ENCODE data around the gene PAK4.
A peak's percentile ranks its signal among the peaks of the same experiment; 100 is the strongest.
"Not testable (repeated sequence)": the region's sequence is repeated elsewhere in the genome, so short reads cannot be mapped to it uniquely, and the experiment has no call there.

Gene PAK4

DNA sequence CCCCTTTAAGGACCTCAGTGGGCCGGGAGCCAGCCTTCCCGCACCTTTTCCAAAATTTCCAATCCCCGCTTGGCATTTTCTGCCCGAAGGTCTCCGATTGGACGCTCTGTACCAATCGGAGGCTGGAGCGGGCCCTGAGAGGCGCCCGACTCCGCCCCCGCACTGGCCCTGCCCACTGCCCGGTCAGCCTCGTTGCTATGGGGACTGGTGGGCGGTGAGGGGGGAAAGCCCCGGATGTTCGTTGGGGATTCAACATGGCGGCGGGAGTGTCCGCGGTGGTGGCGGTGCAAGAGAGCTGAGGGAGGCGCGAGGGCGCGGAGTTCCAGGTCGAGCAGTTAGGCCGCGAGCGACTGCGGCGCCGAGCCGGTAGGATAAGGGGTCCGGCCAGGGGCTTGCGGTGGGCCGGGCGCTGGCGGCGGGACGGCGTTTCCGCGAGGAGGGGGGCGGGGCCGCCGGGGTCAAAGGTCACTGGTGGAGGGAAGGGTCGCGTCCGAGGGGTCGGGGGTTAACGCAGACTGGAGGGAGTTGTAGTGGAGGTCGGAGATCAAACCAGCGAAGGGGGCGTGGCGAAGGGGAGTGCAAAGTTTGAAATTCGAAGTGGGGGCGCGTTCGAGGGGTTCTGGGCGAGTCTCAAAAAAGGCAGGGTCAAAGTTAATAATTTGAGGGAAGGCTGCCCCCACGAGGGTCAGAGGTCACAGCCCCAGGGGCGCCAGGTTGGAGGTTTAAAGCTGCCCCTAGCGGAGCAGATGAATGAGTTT lies at the start of gene PAK4:
TSS of gene PAK4 (plus strand) at position 233 of the 758 bp plus-strand sequence. CDS start 43,768 bp downstream, outside the sequence.
- DNase-seq: peak; percentile 97

DNA sequence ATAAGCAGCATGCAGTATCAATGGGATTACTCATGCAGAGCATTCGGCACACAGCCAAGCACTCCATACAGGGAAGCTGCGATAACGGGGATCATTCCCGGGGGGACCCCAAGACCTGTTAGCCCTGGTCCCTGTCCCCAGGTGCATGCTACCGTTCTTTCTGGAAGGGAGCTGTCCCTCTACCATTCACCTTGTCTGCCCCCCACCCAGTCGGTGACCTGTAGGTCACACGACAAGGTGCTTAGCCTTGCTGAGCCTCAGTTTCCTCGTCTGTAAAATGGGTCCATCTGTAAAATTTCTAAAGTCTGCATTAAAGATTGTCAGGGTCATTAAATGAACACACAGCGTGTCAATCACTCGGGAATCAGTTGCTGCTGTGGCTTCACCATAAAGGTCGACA lies 48.3 kb upstream of the PAK4 start:
- DNase-seq: no peak

DNA sequence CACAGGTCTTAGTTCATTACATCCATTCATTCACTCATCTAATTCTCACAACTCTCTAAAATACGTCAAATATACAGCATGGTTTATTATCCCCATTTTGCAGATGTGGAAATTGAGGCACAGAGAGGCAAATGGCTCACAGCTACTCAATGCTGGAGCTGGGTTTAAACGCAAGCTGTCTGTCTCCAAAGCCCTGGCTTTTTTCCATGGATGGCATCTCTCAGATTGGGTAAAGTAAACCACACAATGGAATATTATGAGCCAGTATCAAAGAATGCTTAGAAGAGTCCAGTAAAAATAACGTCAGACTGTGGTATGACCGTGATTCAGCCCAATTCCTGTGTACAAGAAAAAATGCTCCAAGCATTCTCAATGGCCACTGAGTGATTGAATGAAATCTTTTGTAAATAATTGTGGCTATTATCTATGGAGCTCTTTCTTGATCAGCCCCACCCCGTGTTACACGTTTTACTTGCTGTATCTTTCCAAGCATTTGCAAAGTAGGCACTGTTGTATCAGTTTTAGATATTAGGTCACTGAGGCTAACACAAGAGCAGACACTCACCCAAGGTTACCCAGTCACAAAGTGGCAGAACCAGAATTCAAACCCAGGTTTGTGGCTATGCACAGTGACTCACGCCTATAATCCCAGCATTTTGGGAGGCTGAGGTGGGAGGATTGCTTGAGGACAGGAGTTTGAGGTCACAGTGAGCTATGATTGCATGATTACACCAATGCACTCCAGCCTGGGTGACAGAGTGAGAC lies 47.0 kb upstream of the PAK4 start:
- no peak for DNase-seq

DNA sequence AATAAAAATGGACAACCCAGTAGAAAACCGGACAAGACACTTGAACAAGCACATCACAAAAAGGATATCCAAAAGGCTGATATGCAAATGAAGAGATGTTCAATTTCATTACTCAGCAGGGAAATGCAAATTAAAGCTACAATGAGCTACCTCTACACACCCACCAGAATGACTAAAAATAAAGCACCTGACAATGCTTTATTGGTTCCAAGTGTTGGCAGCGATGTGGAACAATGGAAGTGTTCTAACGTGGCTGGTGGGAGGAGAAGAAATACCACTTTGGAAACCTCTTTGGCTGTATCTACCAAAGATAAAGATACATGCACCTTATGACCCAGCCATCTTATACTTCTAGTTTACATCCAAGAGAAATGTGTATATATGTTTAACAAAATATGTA lies 45.2 kb upstream of the PAK4 start:
- DNase-seq: no peak

DNA sequence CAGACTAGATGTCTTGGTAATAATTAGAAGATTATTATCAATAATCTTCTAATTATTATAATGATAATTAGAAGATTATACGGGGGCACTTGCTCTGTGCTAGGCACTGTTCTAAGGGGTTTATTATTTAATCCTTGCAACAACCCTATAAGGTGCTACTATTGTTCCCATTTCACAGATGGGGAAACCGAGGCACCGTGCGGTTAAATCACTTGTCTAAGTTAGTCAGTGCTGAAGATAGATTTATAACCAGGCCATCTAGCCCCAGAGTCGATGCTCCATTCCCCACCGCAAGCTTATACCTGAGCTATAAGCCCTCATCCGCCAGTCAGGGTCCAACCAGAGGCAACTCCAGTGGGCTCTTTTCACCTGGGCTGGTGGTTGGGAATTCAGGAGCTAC lies 43.4 kb upstream of the PAK4 start:
- no peak for DNase-seq

DNA sequence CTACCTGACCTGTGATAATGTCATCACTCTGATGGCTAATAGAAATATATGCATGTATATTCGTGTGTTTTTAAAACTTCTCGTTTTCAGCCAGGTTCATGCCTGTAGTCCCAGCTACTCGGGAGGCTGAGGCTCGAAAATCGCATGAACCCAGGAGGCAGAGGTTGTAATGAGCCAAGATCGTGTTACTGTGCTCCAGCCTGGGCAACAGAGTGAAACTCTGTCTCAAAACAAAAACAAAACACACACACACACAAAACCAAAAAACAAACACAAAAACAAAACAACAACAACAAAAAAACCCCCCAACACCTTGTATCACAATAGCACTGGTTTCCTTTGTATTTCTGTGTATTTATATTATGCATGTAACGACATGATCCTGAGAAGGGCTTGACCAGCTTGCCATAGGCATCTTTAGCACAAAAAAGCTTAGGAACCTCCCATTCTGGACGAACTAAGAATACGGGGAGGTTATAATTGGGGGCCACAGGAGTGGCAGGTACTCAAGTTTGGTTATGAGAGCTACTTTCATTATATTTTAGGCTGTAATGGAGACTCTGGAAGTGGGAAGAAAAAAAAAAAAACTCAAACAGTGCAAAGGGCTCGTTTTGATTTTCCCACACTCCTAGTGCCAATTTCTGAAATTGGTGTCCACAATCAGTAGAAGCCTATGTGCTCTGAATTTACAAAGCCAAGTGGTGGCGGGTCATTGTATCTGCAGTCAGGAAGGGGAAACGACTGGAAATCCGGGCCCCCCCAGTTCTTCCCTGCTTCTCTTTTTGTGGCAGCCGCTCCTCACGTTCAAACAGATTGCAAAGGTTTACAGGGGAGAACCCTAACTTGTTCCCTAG lies 42.6 kb upstream of the PAK4 start:
- DNase-seq: no peak

DNA sequence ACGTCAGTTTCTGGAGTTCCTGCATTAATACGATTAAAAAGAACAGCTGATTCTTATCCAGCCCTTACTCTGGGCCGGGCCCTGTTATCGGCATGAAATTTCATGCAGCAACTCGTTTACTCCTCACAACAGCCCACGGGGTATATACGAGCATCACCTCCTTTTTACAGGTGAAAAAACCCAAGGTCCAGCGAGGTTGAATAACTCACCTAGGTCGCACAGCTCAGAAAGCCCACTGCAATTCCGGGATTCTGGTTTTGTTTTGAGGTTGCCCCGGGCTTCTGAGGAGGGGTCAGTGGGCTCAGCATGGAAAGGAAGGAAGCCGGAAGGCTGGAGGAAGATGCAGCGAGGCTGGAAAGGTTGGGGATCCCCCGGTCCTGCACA lies 42.0 kb upstream of the PAK4 start:
- no peak for DNase-seq

DNA sequence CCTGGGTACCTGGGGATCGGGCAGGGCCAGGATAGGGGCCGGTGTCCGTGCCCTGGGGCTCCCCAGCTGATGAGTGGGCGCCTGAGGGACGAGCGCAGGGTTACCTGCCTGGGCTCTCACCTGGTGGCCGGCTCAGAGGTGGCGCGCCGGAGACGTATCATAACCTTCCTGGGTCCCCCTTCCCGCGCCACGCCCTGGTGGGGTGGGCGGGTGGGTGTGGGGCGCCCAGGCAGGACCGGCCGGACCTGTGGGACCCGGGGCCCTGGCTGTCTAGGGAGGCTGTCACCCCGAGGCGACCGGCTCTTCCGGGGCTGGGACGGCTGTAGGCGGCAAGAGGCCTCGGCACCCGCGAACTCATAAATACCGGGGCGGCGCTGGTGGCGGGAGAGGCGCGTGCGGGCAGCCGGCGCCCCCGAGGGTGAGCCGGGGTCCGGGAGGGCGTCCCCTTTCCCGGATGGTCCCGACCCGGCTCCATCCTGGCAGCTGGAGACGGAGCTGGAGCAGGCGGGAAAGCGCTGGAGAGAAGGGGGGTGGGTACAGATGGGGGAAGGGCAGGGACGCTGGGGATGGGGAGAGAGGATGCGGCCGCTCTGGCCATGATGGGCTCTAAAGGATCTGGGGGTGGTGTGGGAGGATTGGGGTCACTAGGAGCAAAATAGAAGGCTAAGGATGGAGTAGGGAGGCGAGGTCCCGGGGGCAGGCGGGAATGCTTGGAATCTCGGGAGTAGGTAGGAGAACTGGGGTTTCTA lies 41.4 kb upstream of the PAK4 start, which contains the start of gene ACP7:
TSS of gene ACP7 (plus strand) at position 386 of the 749 bp plus-strand sequence. CDS start 902 bp downstream, outside the sequence.
- no peak for DNase-seq

DNA sequence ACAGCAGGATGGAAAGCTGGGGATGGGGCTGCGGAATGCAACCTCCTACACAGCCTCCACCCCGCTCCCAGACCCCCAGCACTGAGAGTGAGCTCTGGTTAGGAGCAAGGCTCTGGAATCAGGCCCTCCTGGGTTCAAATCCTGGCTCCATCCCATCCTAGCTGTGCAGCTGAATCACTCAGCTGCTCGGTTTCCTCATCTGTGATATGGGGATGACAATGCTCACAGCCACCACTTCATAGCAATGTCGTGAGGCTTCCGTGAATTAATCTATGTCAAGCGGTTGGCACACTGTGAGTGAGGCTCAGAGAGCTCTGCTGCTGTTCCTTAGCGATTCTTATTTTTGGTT lies 40.9 kb upstream of the PAK4 start:
- DNase-seq: no peak

DNA sequence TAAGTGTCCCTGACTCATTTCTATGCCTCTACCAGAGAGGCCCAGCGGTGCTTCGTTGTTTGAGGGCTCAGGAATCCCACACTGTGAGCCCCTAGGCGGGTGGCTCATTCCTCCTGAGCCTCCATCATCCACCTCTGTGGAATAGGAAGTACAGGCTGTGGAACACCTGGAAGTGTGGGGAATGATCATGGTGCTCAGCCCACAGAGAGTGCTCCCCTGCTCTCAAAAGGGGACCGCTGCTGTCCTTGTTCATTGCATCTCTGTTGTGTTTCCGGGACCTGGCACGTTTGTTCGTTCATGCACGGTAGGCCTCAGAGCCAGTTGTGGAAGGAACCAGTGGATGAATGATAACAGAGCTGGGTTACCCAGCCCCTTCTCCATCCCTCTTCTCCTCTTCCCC lies 40.2 kb upstream of the PAK4 start:
- no peak for DNase-seq

DNA sequence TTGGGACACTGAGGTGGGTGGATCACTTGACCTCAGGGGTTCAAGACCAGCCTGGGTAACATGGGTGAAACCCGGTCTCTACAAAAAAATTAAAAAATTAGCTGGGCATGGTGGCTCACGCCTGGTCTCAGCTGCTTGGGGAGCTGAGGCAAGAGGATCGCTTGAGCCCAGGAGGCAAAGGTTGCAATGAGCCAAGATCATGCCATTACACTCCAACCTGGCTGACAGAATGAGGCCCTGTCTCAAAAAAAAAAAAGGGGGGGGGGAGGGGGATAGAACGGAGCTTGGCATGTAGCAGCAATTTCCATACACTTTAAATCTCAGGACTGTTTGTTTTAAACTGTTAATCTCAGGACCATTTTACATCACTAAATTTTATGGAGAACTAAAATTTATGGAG lies 39.2 kb upstream of the PAK4 start:
- DNase-seq: no peak

DNA sequence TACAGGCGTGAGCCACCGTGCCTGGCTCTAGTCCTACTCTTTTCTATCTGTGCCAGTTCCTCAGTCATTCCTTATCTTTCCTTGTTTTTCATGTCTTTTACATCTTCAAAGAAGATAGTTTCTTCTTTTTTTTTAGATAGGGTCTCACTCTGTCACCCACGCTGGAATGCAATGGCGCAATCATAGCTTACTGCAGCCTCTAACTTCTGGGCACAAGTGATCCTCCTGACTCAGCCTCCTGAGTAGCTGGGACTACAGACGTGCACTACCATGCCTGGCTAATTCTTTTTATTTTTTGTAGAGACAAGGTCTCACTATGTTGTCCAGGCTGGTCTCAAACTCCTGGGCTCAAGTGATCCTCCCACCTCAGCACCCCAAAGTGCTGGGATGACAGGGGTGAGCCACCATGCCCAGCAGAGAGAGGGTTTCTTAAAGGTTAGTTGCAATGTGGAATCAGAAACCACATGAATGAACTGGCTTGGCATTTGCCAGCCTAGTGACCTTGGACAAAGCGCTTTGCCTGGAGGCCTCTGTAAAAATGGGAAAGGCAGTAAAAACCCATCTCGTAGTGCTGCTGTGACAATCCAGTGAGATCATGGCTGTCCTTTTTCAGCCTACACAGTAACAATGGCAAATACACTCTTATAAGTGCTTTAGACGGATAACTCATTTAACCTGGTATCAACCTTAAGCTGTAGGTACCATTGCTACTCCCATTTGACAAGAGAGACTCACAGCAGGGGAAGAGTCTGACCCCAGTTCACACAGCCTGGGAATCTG lies 37.5 kb upstream of the PAK4 start:
- DNase-seq: no peak

DNA sequence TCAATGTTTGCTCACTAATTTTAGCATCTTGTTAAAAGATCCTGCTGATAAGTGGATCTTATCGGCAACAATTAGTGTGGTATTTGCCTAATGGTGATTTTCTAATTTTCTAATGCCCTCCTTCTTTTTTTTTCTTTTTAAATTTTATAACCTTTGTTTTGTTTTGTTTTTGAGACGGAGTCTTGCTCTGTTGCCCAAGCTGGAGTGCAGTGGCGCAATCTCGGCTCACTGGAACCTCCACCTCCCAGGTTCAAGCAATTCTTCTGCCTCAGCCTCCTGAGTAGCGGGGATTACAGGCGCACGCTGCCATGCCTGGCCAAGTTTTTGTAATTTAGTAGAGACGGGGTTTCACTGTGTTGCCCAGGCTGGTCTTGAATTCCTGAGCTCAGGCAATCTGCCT lies 35.6 kb upstream of the PAK4 start:
- DNase-seq: not testable (repeated sequence)

DNA sequence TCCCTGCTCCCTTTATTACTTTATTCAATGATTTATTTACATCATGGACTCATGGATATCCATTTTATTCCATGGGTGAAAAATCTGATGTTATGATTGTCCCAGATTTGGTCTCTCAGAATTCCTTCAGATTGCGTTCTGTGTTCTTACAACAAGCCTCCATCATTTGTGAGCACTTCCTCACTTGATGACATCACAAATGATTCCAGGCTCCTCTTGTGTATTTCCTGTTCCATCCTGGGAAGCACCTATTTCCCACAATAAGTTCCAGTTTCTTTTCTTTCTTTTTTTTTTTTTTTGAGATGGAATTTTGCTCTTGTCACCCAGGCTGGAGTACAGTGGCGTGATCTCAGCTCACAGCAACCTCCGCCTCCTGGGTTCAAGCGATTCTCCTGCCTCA lies 34.7 kb upstream of the PAK4 start:
- no peak for DNase-seq

DNA sequence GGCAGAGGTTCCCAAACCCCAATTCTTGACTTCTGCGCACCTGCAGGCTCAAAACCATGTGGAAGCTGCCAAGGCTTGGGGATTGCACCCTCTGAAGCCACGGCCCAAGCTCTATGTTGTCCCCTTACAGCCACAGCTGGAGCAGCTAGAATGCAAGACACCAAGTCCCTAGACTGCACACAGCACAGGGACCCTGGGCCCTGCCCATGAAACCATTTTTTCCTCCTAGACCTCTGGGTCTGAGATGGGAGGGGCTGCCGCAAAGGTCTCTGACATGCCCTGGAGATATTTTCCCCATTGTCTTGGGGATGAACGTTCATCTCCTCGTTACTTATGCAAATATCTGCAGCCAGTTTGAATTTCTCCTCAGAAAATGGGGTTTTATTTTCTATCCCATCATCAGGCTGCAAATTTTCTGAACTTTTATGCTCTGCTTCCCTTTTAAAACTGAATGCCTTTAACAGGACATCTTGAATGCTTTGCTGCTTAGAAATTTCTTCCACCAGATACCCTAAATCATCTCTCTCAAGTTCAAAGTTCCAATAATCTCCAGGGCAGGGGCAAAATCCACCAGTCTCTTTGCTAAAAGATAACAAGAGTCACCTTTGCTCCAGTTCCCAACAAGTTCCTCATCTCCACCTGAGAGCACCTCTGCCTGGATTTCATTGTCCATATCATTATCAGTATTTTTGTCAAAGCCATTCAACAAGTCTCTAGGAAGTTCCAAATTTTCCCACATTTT lies 29.6 kb upstream of the PAK4 start:
- DNase-seq: not testable (repeated sequence)

DNA sequence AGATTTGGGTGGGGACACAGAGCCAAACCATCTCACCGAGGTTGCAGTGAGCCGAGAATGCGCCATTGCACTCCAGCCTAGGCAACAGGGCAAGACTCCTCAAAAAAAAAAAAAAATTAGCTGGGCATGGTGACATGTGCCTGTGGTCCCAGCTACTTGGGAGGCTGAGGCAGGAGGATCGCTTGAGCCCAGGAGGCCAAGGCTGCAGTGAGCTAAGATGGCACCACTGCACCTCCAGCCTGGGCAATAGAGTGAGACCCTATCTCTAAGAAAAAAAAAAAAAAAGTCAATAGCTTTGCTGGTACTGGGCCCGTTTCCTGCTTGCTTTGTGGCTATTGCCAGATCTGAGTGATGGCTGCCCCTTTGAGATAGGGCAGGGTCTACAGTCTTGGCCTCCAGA lies 28.3 kb upstream of the PAK4 start:
- DNase-seq: no peak

DNA sequence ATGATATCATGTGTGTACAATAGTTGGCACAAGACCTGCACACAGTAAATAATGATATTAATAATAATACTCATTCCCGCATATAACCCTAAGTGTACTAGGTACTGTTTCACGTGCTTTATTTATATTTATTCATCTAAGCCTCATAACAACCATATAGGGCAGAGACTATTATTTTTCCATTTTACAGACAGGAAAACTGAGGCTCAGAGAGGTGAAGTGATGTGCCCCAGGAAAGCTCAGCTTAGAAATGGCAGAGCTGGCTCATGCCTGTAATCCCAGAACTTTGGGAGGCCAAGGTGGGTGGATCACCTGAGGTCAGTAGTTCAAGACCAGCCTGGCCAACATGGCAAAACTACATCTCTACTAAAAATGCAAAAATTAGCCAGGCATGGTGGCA lies 27.9 kb upstream of the PAK4 start:
- no peak for DNase-seq

DNA sequence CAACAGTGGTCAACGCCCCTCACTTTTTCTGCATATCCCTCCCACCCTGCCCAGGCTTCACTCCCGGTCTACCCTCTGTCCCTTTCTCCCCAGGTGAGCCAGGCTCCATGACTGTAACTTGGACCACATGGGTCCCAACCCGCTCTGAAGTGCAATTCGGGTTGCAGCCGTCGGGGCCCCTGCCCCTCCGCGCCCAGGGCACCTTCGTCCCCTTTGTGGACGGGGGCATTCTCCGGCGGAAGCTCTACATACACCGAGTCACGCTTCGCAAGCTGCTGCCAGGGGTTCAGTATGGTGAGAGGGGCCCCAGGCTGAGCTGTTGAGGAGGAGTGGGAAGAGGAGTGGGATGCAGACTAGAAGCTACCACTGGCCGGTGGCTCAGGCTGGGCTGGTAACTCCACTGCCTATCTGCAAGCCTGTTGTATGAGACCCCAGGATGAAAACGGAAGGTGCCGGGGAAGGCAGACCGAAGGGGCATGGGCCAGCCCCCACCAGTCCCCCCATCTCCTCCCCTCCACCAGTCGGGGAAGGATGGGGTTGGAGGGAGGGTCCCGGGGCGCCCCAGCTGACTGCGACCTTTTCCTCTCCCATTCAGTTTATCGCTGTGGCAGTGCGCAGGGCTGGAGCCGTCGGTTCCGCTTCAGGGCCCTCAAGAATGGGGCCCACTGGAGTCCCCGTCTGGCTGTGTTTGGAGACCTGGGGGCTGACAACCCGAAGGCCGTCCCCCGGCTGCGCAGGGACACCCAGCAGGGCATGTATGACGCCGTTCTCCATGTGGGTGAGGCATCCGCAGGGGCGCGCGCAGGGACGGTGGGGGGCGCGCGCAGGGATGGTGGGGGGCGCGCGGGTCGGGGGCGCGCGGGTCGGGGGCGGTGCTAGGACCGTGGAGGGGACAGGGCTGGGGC lies 27.0 kb upstream of the PAK4 start:
- no peak for DNase-seq

DNA sequence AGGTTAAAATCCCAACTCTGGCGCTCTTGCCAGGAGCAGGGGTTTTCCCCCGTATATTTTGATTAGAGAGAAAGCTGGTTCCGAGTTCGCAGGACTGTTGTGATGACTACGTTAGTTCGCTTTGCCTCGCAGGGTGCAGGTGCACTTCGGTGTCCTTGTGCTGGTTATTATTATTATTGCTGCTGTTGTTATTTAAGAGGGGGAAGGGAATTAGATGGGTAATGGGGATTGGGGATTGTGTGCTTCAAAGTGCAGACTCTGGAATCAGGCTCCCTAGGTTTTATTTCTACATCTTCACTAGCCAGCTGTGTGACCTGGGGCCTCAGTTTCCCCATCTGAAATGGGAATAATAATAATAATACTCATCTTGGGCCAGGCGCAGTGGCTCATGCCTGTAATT lies 26.2 kb upstream of the PAK4 start:
- DNase-seq: no peak

DNA sequence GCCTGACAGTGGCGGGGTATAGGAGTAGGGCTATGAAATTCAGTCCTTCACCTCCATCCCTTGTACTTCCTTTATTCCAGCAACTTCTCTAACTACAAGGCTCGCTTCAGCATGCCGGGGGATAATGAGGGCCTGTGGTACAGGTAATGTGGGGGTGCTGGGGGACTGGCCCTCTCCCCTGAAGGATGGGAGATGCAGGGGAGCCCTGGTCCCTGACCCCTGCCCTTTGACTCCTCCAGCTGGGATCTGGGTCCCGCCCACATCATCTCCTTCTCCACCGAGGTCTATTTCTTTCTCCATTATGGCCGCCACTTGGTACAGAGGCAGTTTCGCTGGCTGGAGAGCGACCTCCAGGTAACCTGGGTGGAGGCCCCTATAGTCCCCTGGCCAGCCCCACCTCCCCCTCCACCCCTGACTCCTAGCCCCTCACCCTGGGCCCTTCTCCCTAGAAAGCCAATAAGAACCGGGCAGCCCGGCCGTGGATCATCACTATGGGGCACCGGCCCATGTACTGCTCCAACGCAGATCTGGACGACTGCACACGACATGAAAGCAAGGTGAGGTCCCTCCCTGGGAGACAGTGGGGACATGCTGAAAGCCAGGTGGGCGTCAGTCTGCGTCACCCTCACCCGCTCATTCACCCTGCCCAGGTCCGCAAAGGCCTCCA lies 25.0 kb upstream of the PAK4 start:
- no peak for DNase-seq

Measured in NCI-H1436 (cell line).